GM12874 (cell line): ENCODE data around the gene SMAD6.

Experiments
- CTCF ChIP-seq: IDR thresholded peaks from 2 replicates; pipeline ENCODE4 v1.5.1; 2011; ENCODE audit warnings: low read depth, mild to moderate bottlenecking, control low read depth, low read length, moderate library complexity; ENCODE audit not compliant: insufficient read depth

The SMAD6 gene

GRCh38 chr15:66758844-66759243 lies 56.8 kb downstream of the SMAD6 start:
- TF ChIP-seq CTCF: no peak

GRCh38 chr15:66760097-66760967 lies 58.3 kb downstream of the SMAD6 start:
- TF ChIP-seq CTCF: no peak

- no peak for TF ChIP-seq CTCF
These were observed 59.1 kb downstream of the SMAD6 start for GRCh38 chr15:66760968-66761725.

- TF ChIP-seq CTCF: no peak
These were observed 59.9 kb downstream of the SMAD6 start for GRCh38 chr15:66761726-66762595.

GRCh38 chr15:66763186-66764071 lies 61.4 kb downstream of the SMAD6 start:
- TF ChIP-seq CTCF: no peak

- no peak for TF ChIP-seq CTCF
These were observed 62.2 kb downstream of the SMAD6 start for GRCh38 chr15:66764072-66764786.
